ENCODE results near the gene DUSP22.

- TF ChIP-seq ZNF462 (CRISPR knock-in tag; IDR thresholded peaks at IDR 0.05): no peak
- no peak for TF ChIP-seq CTCF (conservative IDR thresholded peaks at IDR 0.05; ENCODE audit: low read depth in 2 of 2)
- TF ChIP-seq JUNB (IDR thresholded peaks at IDR 0.05; ENCODE audit: unreplicated experiment): no peak
- TF ChIP-seq ZNF331 (CRISPR knock-in tag; IDR thresholded peaks at IDR 0.05; ENCODE audit: low read depth): no peak
- TF ChIP-seq NANOG (IDR thresholded peaks at IDR 0.05; ENCODE audit: borderline replicate concordance): no peak
- TF ChIP-seq CREB1 (CRISPR knock-in tag; IDR thresholded peaks at IDR 0.05; ENCODE audit: low read depth): no peak
- TF ChIP-seq EZH2 (IDR thresholded peaks at IDR 0.05; ENCODE audit: low read depth, unreplicated experiment): no peak
These were observed 2.6 kb downstream of the DUSP22 start for GRCh38 chr6:294656-295565.
